Psoas muscle (tissue), 8 donors: Measurements from ENCODE around the gene OCEL1. TPM values are rescaled to one million over a fixed set of nuclear protein-coding genes. Genes with fewer than 3 reads are reported as not detected.

Experiments used
- ATAC-seq, 4 donors: fragments of 200-7000 bp; cut with Tn5 transposase; one replicate each; pipeline ENCODE4 v1.9.1; 2020; ENCODE audit warnings: moderate library complexity in 3 of 4, mild to moderate bottlenecking in 2 of 4
- DNase-seq, 2 donors: peaks; one replicate each; pipeline ENCODE4 v3.0.0-alpha.2; 2020
- H3K27ac ChIP-seq: fragments of 200-600 bp; one replicate; pipeline ENCODE4 v1.8.0; 2022
- H3K27me3 ChIP-seq, 3 donors: fragments of 200-600 bp in 1 of 3; one replicate each; pipeline versions ENCODE4 v1.6.1 to v1.8.0; 2013 to 2022; ENCODE audit warnings: low read length in 2 of 3, mild to moderate bottlenecking in 2 of 3, moderate library complexity in 1 of 3; ENCODE audit not compliant: insufficient read depth in 3 of 3
- H3K36me3 ChIP-seq, 2 donors: fragments of 200-600 bp in 1 of 2; one replicate each; pipeline versions ENCODE4 v1.6.1 to v1.8.0; 2013 to 2022; ENCODE audit warnings: low read depth in 1 of 2, mild to moderate bottlenecking in 1 of 2, moderate library complexity in 1 of 2; ENCODE audit not compliant: insufficient read depth in 1 of 2
- H3K4me1 ChIP-seq: fragments of 200-600 bp; one replicate; pipeline ENCODE4 v1.8.0; 2022
- H3K4me3 ChIP-seq: fragments of 200-600 bp; one replicate; pipeline ENCODE4 v1.8.0; 2022; ENCODE audit warnings: mild to moderate bottlenecking
- H3K9me3 ChIP-seq: fragments of 200-600 bp; one replicate; pipeline ENCODE4 v1.8.0; 2022
- WGBS, 3 donors: extraction: QIAGEN DNeasy Blood & Tissue Kit; methylation state at CpG; one replicate each; pipeline versions ENCODE4 v1.1.6 to v1.1.7; 2013; 5-methylcytosine and 5-hydroxymethylcytosine counted together
- intact Hi-C, 2 donors: fragments of 100-400 bp; cut with DNase I; formaldehyde crosslinking; loops; one replicate each; pipeline versions ENCODE4 v1.11.0 to v1.14.2; 2022
- polyA plus RNA-seq, 3 donors: library from polyadenylated mRNA; stranded (reverse); fragments of 200-250 nt; gene quantifications; one replicate each; pipeline ENCODE4 v1.2.3, GENCODE V29; 2013
- total RNA-seq, 4 donors: library from RNA; stranded (reverse); fragmentation: NEBNext Ultra II Directional in 2 of 4; extraction: Animal tissue kit (Norgen Biotek cat#: 25700) in 2 of 4; gene quantifications; one replicate each; pipeline versions ENCODE4 v1.2.1 to v1.2.4, GENCODE V29; 2021 to 2023
- TF ChIP-seq, protein P1 (sequence below): fragments of 200-600 bp; IDR thresholded peaks from one replicate; pipeline ENCODE4 v1.8.0; 2022; ENCODE audit warnings: antibody characterized with exemption
- donor health status: healthy with polysubstance abuse.
- donor health status: DM: no; HTN: no; CAD: no; lungs with moderate emphysema.
- donor health status: Bipolar disorder and iron deficiency.
- donor health status: healthy.
- donor health status: DM: yes; HTN: yes; CAD: no.
- donor health status: DM: no; HTN: no; CAD: no.
- donor health status: DM: no; HTN: no; CAD: no.
- donor health status: DM: yes; HTN: yes; CAD: no.

The OCEL1 gene
- total and polyA plus RNA-seq, 7 donors, result 15.6 to 37.1 (median 19.6) TPM

DNA sequence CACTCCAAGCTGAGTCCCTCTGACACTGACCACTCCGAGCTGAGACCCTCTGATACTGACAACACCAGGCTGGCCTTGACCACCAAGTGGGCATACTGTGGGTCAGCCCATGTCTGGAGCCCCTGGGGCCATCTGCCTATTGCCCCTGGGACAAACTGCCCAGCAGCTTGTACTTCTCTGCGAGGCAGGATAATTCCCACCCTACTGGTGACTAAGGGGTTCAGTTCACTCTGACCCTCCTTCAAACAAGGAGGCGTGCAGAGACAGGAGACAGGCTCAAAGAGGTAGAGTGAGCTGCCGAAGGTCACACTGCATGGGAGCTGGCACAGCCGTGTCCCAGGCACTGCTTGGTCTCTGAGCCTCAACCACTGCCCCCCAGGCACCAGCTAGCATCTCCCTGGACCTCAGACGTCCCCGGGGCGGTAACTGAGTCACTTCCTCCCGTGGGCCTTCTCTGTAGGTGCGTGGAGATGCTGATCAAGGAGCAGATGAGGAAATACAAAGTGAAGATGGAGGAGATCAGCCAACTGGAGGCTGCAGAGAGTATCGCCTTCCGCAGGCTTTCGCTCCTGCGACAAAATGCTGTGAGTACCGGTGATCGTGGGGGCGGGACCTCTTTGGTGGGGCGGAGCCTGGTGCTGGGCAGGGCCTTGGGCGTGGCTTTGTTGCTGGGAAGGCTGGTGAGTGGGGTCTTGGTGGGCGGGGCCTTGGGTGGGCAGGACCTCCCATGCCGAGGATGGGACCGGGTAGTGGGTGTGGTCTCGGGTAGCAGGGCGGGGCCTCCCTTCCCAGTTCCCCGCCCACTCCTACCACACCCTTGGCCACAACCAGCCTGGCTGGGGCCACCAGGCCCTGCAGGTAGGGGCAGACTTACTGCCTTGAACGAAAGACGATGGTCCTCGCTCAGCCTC is 16.6 kb upstream of the OCEL1 start:
- H3K9me3 ChIP-seq, result no peaks in the 10 kb centered on the region
- DNase-seq (no peak), ATAC-seq (peak in 1 of 4 donors; percentile 20)
- 75 to 79% (median 76%) methylated on average over 26 to 28 of the region's 28 CpGs for WGBS, 3 donors
- H3K27me3 ChIP-seq, result no peaks in the 10 kb centered on the region
- no peak overlapping the region for H3K4me3 ChIP-seq
- TF ChIP-seq, protein P1, sequence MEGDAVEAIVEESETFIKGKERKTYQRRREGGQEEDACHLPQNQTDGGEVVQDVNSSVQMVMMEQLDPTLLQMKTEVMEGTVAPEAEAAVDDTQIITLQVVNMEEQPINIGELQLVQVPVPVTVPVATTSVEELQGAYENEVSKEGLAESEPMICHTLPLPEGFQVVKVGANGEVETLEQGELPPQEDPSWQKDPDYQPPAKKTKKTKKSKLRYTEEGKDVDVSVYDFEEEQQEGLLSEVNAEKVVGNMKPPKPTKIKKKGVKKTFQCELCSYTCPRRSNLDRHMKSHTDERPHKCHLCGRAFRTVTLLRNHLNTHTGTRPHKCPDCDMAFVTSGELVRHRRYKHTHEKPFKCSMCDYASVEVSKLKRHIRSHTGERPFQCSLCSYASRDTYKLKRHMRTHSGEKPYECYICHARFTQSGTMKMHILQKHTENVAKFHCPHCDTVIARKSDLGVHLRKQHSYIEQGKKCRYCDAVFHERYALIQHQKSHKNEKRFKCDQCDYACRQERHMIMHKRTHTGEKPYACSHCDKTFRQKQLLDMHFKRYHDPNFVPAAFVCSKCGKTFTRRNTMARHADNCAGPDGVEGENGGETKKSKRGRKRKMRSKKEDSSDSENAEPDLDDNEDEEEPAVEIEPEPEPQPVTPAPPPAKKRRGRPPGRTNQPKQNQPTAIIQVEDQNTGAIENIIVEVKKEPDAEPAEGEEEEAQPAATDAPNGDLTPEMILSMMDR, result no peak
- no peak overlapping the region for H3K27ac ChIP-seq
- intact Hi-C loops, result loop anchor here in 1 of 2 donors (10.0 kb wide), 1 partner anchor 65 kb away; no protein-coding TSS in a partner anchor
- H3K4me1 ChIP-seq, result no peaks in the 10 kb centered on the region
- H3K36me3 ChIP-seq, result peaks cover 0 to 37% of the 10 kb centered on the region in 2 donors

DNA sequence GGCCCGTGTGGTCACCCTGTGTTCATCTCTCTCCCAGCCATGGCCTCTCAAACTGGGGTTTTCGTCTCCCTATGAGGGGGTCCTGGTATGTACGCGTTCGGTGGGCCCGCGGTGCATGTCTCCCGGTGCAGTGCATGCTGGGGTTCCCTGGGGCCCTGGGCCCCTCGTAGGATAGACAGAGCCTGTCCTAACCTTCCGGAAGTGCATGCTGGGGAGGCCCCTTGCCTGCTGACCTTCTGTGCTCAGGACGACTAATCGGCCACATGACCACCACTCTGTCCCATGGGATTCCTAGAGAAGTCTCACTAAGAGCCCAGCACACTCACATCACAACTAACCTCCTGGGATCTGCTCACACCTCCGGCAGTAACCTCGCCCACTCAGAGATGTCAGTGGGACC is 15.7 kb upstream of the OCEL1 start:
- H3K27ac ChIP-seq, result no peak overlapping the region
- no peak overlapping the region for H3K4me3 ChIP-seq
- no peak for ATAC-seq
- intact Hi-C loops, result no loop called here
- H3K27me3 ChIP-seq, result no peaks in the 10 kb centered on the region
- peaks cover 5% of the 10 kb centered on the region for H3K4me1 ChIP-seq
- no peak for DNase-seq
- WGBS, 3 donors, result 79 to 84% (median 84%) methylated on average over 14 of the region's 14 CpGs
- no peaks in the 10 kb centered on the region for H3K9me3 ChIP-seq
- TF ChIP-seq, protein P1, result no peak
- peaks cover 0 to 37% of the 10 kb centered on the region in 2 donors for H3K36me3 ChIP-seq

DNA sequence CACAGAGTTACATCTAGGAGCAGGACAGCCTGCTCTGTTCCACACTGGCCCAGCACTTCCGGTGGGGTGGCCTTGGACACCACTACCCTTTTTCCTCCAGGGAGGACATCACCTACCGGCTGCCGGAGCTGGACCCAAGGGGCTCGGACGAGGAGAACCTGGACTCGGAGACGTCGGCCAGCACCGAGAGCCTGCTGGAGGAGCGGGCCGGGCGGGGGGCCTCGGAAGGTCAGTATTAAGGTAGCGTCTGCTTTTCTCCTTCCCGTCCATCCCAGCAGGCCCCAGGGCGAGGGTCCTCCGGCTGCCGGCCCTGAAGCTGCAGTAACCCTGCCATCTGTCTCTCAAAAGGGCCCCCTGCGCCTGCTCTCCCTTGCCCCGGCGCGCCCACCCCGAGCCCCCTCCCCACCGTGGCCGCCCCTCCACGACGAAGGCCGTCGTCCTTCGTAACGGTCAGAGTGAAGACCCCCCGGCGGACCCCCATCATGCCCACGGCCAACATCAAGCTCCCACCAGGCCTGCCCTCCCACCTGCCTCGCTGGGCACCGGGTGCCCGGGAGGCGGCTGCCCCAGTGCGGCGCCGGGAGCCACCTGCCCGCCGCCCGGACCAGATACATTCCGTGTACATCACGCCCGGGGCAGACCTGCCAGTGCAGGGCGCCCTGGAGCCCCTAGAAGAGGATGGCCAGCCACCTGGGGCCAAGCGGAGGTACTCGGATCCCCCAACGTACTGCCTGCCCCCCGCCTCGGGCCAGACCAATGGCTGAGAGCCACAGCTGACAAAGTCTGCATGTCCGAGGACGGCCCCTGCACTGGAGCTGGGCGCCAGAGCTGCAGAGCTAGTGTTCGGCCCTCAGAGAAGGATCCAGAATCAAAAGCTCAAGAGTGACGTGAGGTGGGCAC is 14.2 kb upstream of the OCEL1 start:
- Histone ChIP-seq H3K36me3 (peaks cover 0 to 32% of the 10 kb centered on the region in 2 donors), H3K4me3 (no peak overlapping the region), H3K4me1 (peaks cover 5% of the 10 kb centered on the region), H3K27ac (no peak overlapping the region), H3K9me3 (no peaks in the 10 kb centered on the region), H3K27me3 (no peaks in the 10 kb centered on the region)
- no peak for DNase-seq
- intact Hi-C loops, result no loop called here
- no peak for ATAC-seq
- TF ChIP-seq, protein P1, result no peak
- WGBS, 3 donors, result 91 to 95% (median 93%) methylated on average over 38 to 58 of the region's 58 CpGs

DNA sequence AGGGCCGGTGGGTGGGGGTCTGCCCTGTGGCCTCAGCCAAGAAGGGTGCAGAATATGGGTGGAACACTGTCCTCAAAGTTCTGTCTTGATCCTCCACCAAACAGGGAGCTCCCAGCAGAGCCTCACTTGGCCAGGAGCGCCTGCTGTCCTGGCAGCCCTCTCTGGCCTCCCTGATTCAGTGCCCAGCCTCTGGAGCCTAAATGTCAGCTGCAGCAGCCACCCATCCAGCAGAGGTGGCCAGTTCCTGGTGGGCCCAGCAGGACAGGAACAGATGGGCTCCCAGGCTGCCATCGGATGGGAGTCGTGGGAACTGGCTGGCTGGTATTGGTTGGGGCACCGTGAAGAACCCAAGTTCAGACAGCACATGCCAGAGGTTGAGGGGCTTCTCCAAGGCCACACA is 12.7 kb upstream of the OCEL1 start:
- 39 to 64% (median 45%) methylated on average over 3 to 5 of the region's 5 CpGs for WGBS, 3 donors
- Histone ChIP-seq H3K4me1 (peaks cover 5% of the 10 kb centered on the region), H3K27ac (no peak overlapping the region), H3K4me3 (no peak overlapping the region), H3K9me3 (no peaks in the 10 kb centered on the region), H3K36me3 (peaks cover 4 to 41% of the 10 kb centered on the region in 2 donors), H3K27me3 (no peaks in the 10 kb centered on the region)
- intact Hi-C loops, result no loop called here
- DNase-seq, result no peak
- TF ChIP-seq, protein P1, result no peak
- no peak for ATAC-seq
